ENCODE data around the gene ZDHHC14.
"Not testable (repeated sequence)": the region's sequence is repeated elsewhere in the genome, so short reads cannot be mapped to it uniquely, and the experiment has no call there.

ZDHHC14 gene

GRCh38 chr6:157679605-157680580, 298.9 kb downstream of the ZDHHC14 start:
- DNase-seq: no peak

DNA sequence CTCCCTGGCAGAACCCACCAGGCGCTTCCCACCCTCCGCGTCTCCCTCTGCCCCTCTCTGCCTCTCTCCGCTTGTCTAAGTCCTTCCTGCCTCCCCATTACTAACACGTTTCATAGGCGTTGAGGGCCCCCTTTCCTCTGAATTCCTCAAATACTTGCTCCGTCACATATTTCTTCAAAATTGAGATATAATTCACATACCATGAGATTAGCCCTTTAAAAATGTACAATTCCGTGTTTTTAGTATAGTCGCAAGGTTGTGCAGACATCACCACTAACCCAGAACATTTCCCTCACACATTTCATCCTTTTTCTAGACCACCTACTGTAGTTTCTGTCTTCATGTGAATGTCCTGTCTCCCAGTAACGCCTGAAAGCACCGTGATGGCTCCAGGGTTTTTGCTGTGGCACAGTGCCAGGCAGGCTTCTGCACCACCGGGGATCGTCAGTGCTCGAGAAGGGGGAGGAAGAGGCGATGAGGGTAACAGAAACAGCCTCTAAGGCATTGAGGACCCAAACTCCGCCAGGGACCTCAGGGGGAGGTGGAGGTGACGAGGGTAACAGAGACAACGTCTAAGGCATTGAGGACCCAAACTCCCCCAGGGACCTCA, 300.2 kb downstream of the ZDHHC14 start:
- no peak for DNase-seq

GRCh38 chr6:157682856-157683481, 302.0 kb downstream of the ZDHHC14 start:
- DNase-seq: no peak

DNA sequence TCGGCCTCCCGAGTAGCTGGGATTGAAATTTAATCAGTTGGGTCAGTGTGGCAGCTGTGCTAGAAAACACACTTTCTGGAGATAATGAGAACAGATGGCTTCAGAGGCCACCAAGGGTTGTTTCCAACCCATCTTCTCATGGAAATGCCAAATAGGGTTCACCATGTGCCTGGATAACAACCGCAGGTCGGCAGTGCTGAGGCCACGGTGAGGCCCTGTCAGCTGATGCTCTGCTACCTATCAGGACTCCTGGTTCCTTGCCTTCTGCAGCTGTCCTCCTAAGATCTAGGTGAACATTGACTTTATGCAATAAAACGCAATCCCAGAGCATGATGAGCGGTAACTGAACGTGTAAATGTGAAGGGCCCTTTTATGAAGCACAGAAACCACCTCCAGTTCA, 302.7 kb downstream of the ZDHHC14 start:
- DNase-seq: no peak

GRCh38 chr6:157684620-157685299, 303.8 kb downstream of the ZDHHC14 start:
- DNase-seq: no peak

DNA sequence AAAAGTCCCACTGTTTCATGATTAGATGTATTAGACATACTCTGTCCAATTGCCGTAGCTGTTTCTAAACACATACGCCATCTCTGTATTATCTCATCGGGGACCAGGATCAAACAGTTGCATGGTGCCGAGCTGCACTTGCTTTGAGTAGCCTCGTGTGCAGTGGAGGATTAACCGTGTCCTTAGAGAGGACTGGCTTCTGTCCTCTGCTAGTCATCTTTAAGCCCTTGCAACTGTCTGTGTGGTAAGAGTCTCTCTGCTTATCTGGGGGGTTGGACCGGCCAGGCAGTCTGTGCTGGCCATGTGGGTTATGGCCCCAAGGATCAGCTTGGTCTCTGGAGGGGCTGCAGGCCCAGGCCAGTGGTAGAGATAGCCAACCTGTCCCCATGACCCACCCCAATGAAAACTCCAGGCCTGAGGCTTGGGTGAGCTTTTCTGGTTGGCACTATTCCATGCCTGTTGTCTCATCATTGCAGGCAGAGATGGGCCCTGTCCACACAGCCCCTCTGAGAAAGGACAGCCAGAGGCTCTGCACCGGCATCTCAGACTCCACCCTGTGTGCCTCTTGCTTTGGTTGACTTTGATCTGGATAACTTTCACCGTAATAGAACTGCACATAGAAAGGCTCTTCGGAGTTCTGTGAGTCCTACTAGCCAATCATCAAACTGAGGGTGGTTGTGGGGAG, 304.7 kb downstream of the ZDHHC14 start:
- DNase-seq: no peak

GRCh38 chr6:157688275-157688959, 307.4 kb downstream of the ZDHHC14 start:
- DNase-seq: no peak

DNA sequence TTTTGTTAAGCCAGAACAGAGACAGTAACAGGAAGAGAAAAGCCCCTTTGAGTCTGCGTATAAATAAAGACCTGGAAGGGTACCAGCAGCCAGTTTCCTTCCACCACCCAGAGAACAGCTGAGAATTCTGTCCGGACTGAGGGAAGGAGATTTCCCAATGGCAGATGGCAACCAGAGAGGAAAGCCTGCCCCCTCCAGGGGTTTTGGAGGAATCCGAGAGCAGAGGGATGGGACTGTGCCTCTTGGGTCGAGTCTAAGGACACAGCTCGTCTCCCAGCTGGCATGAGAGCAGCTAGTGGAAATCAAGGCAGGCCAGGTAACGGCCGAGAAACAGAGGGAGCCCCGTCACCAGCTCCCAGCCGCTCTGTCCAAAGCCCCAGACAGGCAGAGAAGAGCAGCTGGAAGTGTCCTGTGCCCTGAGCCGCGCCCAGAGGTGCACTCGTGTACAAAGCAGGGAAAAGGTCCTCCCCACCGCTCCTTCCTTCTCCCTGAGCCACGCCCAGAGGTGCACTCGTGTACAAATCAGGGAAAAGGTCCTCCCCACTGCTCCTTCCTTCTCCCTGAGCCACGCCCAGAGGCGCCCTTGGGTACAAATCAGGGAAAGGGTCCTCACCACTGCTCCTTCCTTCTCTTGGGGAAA, 308.1 kb downstream of the ZDHHC14 start:
- DNase-seq: no peak

DNA sequence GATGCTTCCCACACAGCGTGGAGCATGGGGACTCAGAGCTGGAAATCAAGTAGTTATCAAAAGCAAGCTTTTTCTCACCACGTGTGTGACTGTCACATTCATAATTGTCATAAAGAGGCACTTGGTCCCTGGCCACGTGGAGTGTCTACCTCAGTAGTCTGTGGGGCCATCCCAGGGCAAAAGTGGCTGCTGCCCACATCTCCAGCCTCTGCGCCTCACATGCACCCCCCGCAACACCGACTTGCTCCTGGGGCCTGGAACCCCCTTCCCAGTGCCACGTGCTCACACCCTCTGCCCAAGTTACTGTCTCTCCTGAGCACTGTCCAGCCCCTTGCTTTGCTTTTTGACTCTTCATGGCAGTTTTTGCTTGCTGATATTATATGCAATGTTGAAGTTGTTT, 308.9 kb downstream of the ZDHHC14 start:
- DNase-seq: no peak

- no peak for DNase-seq
Measured at GRCh38 chr6:157690441-157691210, 309.6 kb downstream of the ZDHHC14 start.

DNA sequence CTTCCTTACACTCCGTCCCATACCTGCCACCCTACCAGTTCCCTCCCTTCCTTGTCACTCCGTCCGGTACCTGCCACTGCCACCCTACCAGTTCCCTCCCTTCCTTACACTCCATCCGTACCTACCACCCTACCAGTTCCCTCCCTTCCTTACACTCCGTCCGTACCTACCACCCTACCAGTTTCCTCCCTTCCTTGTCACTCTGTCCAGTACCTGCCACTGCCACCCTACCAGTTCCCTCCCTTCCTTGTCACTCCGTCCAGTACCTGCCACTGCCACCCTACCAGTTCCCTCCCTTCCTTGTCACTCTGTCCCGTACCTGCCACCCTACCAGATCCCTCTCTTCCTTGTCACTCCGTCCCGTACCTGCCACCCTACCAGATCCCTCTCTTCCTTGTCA, 310.6 kb downstream of the ZDHHC14 start:
- DNase-seq: not testable (repeated sequence)

DNA sequence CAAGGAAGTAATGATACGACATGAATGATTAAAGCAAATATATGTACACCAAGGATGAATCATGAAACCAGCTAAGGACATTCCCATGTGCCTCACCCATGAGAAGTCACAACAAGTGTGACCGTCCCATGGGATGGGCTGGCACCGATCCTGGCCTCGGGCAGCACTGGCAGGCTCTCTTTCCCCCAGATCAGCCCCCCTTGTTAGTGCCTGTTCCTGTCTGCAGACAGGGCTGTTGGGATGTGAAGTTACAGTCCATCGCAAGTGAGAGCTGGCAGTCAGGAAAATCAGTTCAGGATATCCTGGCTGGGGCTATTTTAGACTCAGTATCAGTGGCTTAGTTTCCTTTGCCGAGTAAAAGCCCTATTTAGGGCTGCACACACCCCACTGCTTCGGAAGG, 312.9 kb downstream of the ZDHHC14 start:
- DNase-seq: no peak

DNA sequence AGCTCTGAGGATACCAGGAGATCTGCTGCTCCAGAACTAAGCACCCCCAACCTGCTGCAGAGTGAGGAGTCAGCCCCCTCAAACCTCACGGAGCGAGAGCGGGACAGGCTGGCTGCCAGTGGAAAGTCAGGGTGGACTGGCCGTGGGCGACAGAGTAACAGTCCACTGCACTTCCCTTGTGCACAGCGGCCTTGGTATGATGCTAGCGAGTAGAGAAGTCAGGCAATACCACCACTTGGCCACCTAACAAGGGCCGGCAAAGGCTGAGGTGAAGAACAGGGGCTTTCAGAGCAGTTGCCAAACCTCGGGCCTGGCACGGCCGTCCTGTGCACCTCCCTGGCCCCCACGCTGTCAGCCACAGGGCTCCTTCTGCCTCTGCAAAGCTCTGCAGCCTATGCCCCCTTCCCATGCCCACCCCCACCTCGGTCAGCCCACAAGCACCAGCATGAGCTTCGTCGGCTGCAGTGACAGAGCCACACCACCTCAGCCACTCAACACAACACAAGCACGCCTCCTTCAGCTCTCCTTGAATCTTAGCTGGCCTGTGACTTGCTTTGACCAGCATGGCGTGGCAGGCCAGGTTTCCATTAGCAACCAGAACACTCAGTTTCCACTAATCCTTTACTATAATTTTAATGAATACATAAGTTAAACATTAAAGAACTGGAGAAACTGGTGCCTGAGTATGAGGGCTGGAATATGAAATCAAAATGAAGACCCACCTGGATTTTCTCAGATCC, 314.5 kb downstream of the ZDHHC14 start:
- DNase-seq: no peak

GRCh38 chr6:157699777-157700636, 319.0 kb downstream of the ZDHHC14 start:
- DNase-seq: no peak

DNA sequence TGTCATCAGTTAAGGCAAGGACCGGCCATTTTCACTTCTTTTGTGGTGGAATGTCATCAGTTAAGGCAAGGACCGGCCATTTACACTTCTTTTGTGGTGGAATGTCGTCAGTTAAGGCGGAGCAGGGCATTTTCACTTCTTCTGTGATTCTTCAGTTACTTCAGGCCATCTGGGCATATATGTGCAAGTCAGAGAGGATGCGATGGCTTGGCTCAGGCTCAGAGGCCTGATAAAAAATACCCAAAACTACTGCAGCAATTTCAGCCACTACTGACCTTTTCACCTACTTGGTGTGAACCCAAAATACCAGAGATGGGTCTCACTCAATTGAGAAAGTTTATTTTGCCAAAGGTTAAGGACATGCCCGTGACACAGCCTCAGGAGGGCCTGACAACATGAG, 325.4 kb downstream of the ZDHHC14 start:
- DNase-seq: not testable (repeated sequence)

DNA sequence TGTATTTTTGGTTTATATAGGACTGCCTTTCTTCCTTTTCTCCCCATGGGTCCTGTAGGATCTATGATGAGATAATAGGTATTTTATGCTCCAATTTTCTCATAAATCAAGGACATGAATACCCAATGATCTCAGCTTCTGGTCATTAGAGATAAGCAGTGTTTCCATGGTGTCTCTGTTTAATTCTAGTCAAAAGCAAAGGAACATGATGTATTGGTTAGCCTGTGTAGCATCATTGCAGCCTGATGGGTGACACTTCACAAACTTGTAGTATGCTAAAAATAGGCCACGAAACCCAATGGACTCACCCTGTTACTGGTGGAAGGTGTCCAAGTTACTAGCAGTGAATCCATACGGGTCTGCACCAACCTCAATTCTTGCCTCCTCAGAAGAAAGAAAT, 325.9 kb downstream of the ZDHHC14 start:
- DNase-seq: no peak

DNA sequence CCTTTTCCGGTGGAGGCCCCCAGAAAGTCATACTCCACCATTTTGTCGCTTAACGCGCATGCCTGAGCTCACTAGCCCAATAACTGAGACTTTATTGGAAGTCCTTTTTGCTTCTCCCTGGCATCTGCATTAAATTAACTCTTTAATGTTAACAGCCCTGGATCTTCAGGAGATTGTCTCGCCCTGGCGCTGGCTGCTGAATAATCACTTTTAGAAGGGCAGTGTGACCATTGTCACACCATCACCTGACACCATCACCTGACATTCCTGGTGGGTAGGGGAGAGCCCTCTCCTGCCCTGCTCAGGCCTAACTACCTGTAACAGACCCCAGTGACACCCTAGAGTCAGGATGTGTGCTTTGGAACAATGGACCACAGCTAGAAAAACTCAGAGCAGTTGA, 326.6 kb downstream of the ZDHHC14 start:
- no peak for DNase-seq

- no peak for DNase-seq
Measured at GRCh38 chr6:157708239-157708638, 327.2 kb downstream of the ZDHHC14 start.

DNA sequence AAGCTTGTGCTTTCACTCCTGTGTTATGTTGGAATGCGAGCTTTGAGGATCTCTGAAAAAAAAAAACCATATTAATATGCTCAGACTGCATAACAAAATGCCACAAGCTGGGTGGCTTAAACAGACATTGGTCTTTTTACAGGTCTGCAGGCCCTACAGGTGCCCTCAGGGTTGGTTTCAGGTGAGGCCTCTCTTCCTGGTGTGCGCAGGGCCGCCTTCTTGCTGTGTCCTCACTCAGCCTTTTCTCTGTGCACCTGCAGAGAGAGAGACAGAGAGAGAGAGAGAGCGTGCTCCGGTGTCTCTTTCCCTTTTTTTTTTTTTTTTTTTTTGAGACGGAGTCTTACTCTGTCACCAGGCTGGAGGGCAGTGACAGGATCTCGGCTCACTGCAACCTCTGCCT, 327.9 kb downstream of the ZDHHC14 start:
- DNase-seq: no peak
